GM18519 (cell line): ENCODE measurements around the gene INCA1.

Experiments used
- ATAC-seq: cut with Tn5 transposase; IDR thresholded peaks from one replicate; pipeline ENCODE4 v1.9.1; 2021; ENCODE audit warnings: mild to moderate bottlenecking, moderate library complexity; ENCODE audit not compliant: unreplicated experiment, low FRiP score

The INCA1 gene

GRCh38 chr17:4938688-4939545 lies 58.4 kb downstream of the INCA1 start:
- ATAC-seq = no peak
